HG03095 (cell line): ENCODE results near the gene CDH11.

Experiments
- ATAC-seq: cut with Tn5 transposase; IDR thresholded peaks from one replicate; pipeline ENCODE4 v1.9.1; 2021; ENCODE audit warnings: moderate library complexity; ENCODE audit not compliant: unreplicated experiment

The CDH11 gene

GRCh38 chr16:65034915-65035314, 86.9 kb downstream of the CDH11 start:
- ATAC-seq, result no peak

- no peak for ATAC-seq
These were observed 89.5 kb downstream of the CDH11 start for GRCh38 chr16:65032387-65032786.

GRCh38 chr16:65024767-65025178, 97.1 kb downstream of the CDH11 start:
- no peak for ATAC-seq

- no peak for ATAC-seq
These were observed 98.1 kb downstream of the CDH11 start for GRCh38 chr16:65023802-65024201.

- no peak for ATAC-seq
These were observed 99.8 kb downstream of the CDH11 start for GRCh38 chr16:65021852-65022595.

- ATAC-seq, result no peak
These were observed 105.1 kb downstream of the CDH11 start for GRCh38 chr16:65016754-65017153.

GRCh38 chr16:65015599-65015998, 106.3 kb downstream of the CDH11 start:
- ATAC-seq, result no peak

- no peak for ATAC-seq
These were observed 109.5 kb downstream of the CDH11 start for GRCh38 chr16:65012357-65012756.

GRCh38 chr16:65010125-65010524, 111.7 kb downstream of the CDH11 start:
- no peak for ATAC-seq

GRCh38 chr16:65005696-65006095, 116.2 kb downstream of the CDH11 start:
- ATAC-seq, result no peak

GRCh38 chr16:65004570-65004969, 117.3 kb downstream of the CDH11 start:
- no peak for ATAC-seq

GRCh38 chr16:65003621-65004020, 118.2 kb downstream of the CDH11 start:
- ATAC-seq, result no peak

GRCh38 chr16:65002265-65002664, 119.6 kb downstream of the CDH11 start:
- ATAC-seq, result no peak

GRCh38 chr16:65000654-65001053, 121.2 kb downstream of the CDH11 start:
- ATAC-seq, result no peak

GRCh38 chr16:64997751-64998150, 124.1 kb downstream of the CDH11 start:
- no peak for ATAC-seq

GRCh38 chr16:64997121-64997520, 124.7 kb downstream of the CDH11 start:
- no peak for ATAC-seq

- no peak for ATAC-seq
These were observed 125.2 kb downstream of the CDH11 start for GRCh38 chr16:64996641-64997040.

- ATAC-seq, result no peak
These were observed 128.4 kb downstream of the CDH11 start for GRCh38 chr16:64993464-64993863.

GRCh38 chr16:64991001-64991400, 130.9 kb downstream of the CDH11 start:
- ATAC-seq, result no peak

- no peak for ATAC-seq
These were observed 131.8 kb downstream of the CDH11 start for GRCh38 chr16:64990101-64990500.

GRCh38 chr16:64989050-64989449, 132.8 kb downstream of the CDH11 start:
- ATAC-seq, result no peak

- no peak for ATAC-seq
These were observed 137.9 kb downstream of the CDH11 start for GRCh38 chr16:64983963-64984362.

- ATAC-seq, result no peak
These were observed 138.6 kb downstream of the CDH11 start for GRCh38 chr16:64983231-64983630.
